Epithelial cell of proximal tubule (primary cell): ENCODE data around the gene RETN. TPM values are rescaled to one million over a fixed set of nuclear protein-coding genes. Genes with fewer than 3 reads are reported as not detected.

Source experiments
- DNase-seq: peaks from one replicate; pipeline ENCODE4 v3.0.0-alpha.2; 2011; ENCODE audit warnings: low read depth
- H3K4me3 ChIP-seq: 2 replicates; pipeline ENCODE4 v1.5.1; 2011; ENCODE audit warnings: low read depth, mild to moderate bottlenecking, low read length
- CTCF ChIP-seq: conservative IDR thresholded peaks from 2 replicates; pipeline ENCODE4 v1.5.1; 2012; ENCODE audit warnings: low read depth, mild to moderate bottlenecking, low read length
- total RNA-seq: library from RNA; depleted of rRNA; stranded (reverse); fragments of >200 nt; gene quantifications from 2 replicates; pipeline ENCODE4 v1.2.3, GENCODE V29; 2015

The RETN gene
- total RNA-seq, 1 donor from 2014 or later, result not detected

- DNase-seq, result no peak
- TF ChIP-seq CTCF, result no peak
- H3K4me3 ChIP-seq, result no peak overlapping the region
Measured at GRCh38 chr19:7716762-7717161, 47.9 kb downstream of the RETN start.

GRCh38 chr19:7718668-7719067 lies 49.8 kb downstream of the RETN start:
- H3K4me3 ChIP-seq, result no peak overlapping the region
- DNase-seq, result no peak
- no peak for TF ChIP-seq CTCF

Other genes with a start within 250 kb of the RETN start
- 1.6 and 6.2 TPM in 2 replicates for gene PEX11G, start 180.0 kb upstream of the RETN start, total RNA-seq
- 29.5 and 80.8 TPM in 2 replicates for gene ZNF358, start 152.9 kb upstream of the RETN start, total RNA-seq
- 3.6 and 8.7 TPM in 2 replicates for gene MCOLN1, start 146.4 kb upstream of the RETN start, total RNA-seq
- gene PNPLA6, start 133.3 kb upstream of the RETN start, total RNA-seq, result 123 and 129 TPM in 2 replicates
- 5.6 and 12.4 TPM in 2 replicates for gene CAMSAP3, start 73.2 kb upstream of the RETN start, total RNA-seq
- 44.1 and 47.9 TPM in 2 replicates for gene XAB2, start 39.5 kb upstream of the RETN start, total RNA-seq
- 33.9 and 62.7 TPM in 2 replicates for gene PET100, start 39.3 kb upstream of the RETN start, total RNA-seq
- not detected in 2 replicates for gene PCP2, start 35.3 kb upstream of the RETN start, total RNA-seq
- gene STXBP2, start 31.9 kb upstream of the RETN start, total RNA-seq, result 49.4 and 51.2 TPM in 2 replicates
- gene MCEMP1, start 8.0 kb downstream of the RETN start, total RNA-seq, result not detected in 2 replicates
- 110 and 158 TPM in 2 replicates for gene TRAPPC5, start 11.8 kb downstream of the RETN start, total RNA-seq
- not detected in 2 replicates for gene FCER2, start 33.1 kb downstream of the RETN start, total RNA-seq
- not detected in 2 replicates for gene CLEC4G, start 63.1 kb downstream of the RETN start, total RNA-seq
- gene CD209, start 78.5 kb downstream of the RETN start, total RNA-seq, result 0.12 TPM in 1 of 2 replicates, not detected in the other
- gene CLEC4M, start 94.2 kb downstream of the RETN start, total RNA-seq, result not detected in 2 replicates
- 6.1 and 9.3 TPM in 2 replicates for gene EVI5L, start 161.2 kb downstream of the RETN start, total RNA-seq
- gene PRR36, start 205.3 kb downstream of the RETN start, total RNA-seq, result 0.72 and 0.81 TPM in 2 replicates
- gene LRRC8E, start 219.5 kb downstream of the RETN start, total RNA-seq, result 11.9 and 18.9 TPM in 2 replicates
- 7.6 and 14.6 TPM in 2 replicates for gene MAP2K7, start 234.8 kb downstream of the RETN start, total RNA-seq
- gene TGFBR3L, start 245.8 kb downstream of the RETN start, total RNA-seq, result 1.6 and 16.8 TPM in 2 replicates